HG03280 (cell line): ENCODE measurements around the gene PLCH2.
"Not testable (repeated sequence)": the region's sequence is repeated elsewhere in the genome, so short reads cannot be mapped to it uniquely, and the experiment has no call there.

Experiments used
- ATAC-seq: cut with Tn5 transposase; IDR thresholded peaks from one replicate; pipeline ENCODE4 v1.9.1; 2021; ENCODE audit warnings: mild to moderate bottlenecking, moderate library complexity; ENCODE audit not compliant: unreplicated experiment

PLCH2 gene

GRCh38 chr1:2459102-2459753 is 16.9 kb upstream of the PLCH2 start:
- ATAC-seq: not testable (repeated sequence)

GRCh38 chr1:2459757-2460156 is 16.3 kb upstream of the PLCH2 start:
- ATAC-seq: no peak

GRCh38 chr1:2460203-2460602 is 15.9 kb upstream of the PLCH2 start:
- no peak for ATAC-seq

- no peak for ATAC-seq
These were observed 14.9 kb upstream of the PLCH2 start for GRCh38 chr1:2460996-2461751.

- no peak for ATAC-seq
These were observed 13.3 kb upstream of the PLCH2 start for GRCh38 chr1:2462819-2463218.

DNA sequence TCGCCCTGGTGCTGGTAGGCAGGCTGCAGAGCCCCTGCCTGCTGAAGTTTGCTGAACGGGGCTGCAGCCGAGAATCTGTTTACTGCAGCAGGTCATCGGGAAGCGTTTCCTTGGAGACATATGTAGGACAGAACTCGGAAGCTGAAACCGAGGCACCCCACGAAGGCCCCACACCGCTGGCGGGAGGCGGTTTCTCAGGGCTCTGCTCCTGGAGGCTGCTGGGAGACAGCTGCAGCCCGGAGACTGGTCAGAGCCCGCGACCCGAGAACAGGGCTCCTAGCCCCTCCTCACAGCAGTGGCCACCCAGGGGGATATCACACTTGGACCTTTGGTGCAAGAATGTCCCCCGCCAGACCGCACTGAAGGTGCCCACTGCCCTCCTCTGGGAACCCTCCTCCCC is 12.7 kb upstream of the PLCH2 start:
- no peak for ATAC-seq

DNA sequence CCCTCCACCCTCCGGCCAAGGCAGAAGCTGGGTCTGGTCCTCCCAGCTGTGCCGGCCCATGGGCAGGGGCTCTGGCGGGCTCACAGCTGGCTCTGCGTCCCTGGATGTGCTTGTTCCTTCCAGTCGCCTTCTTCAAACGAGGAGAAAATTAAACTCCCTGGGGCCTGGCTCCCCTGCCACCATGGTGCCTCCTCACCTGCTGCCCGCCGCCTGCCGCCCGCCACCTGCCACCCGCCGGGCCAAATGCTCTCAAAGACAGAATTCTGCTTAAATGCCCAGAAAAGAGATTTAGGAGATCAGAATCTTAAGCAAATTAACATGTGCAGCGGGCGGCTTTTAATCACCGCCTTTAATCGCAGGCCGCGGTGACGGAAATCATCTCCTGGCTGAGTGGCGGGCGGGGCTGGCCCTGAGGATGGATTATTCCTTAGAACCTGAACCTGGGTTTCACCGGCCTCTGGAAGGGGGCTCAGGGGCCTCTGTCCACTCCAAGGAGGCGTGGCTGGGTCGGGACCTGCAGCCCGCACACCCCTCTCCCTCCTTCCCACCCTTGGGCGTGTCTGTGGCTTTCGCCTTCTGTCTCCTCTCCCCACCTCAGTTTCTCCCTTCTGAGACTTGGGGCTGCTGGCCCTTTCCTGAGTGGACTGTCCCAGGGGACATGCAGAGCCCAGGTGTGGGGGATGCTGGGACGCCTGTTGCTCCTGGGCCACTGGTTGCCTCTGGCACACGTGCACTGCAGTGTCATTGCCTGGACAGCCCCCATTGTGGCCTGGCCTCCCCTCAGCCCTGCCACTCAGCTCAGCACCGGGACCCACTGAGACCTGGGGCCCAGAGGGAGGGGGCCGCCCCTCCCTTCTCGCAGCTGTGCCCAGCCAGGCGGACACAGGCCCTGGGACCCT is 10.5 kb upstream of the PLCH2 start:
- no peak for ATAC-seq

DNA sequence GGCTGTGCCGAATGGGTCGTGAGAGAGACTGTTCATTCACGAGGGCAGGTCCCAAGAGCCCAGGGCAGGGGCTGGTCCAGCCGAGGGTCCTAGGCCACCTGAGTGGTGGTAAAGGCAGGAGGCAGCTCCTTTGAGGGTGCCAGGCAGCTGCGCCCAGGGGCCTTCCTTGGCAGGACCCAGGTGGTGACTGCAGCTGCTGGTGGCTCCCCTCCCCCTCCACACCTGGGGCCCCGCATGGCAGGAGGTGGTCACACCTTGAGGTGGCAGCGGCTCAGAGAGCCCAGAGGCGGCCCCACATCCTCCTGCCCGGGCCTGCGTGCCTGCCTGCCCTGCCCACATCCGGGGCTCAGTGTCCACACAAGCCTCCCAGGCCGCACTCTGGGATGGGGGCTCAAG is 9.8 kb upstream of the PLCH2 start:
- no peak for ATAC-seq

DNA sequence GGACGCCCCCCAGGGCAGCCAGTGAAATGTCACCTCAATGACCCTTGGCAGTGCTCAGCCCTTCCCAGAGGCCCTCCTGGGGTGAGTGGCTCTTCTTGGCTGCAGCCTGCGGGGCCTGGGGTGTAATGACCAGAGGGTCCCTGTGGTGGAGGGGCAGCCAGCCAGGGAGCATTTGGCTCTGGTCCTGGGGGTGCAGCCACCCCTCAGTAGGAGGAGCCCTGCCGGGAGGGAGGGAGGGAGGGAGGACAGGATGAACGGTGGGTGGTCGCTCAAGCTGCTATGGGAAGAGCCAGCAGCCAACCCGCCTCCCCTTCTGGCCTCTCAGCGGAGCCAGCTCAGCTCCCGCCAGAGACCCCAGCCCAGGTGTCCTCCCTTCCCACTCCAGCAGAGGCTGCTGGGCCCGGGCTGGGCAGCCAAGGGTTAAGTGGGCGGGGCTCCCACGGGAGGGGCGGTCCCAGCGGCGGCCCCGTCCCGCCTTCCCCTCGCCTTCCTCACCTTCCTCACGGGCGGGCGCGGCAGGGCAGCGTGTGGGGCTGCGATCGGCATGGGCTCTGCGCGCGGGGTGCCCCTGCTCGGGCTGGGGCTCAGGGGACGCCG is 9.0 kb upstream of the PLCH2 start:
- no peak for ATAC-seq

DNA sequence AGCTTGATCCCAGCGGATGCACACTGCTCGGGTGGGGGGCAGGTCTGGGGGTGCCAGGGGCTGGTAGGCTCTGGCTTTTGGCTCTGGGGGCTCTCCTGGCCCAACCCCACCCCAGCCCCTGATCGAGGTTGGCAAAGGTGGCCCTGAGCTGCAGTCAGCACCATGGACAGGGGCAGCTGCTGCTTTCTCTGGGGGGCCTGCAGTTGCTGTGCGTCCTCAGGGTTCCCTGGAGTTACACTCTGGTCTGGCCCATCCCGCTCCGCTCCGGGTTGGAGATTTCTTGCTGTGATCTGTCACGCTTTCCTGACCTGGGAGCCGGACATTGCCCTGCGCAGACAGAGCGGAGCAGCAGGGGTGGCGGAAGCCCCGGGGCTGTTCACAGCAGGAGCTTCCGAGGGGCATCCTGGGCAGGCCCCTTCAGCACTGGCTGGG is 8.0 kb upstream of the PLCH2 start:
- no peak for ATAC-seq

GRCh38 chr1:2468540-2468939 is 7.5 kb upstream of the PLCH2 start:
- ATAC-seq: no peak

DNA sequence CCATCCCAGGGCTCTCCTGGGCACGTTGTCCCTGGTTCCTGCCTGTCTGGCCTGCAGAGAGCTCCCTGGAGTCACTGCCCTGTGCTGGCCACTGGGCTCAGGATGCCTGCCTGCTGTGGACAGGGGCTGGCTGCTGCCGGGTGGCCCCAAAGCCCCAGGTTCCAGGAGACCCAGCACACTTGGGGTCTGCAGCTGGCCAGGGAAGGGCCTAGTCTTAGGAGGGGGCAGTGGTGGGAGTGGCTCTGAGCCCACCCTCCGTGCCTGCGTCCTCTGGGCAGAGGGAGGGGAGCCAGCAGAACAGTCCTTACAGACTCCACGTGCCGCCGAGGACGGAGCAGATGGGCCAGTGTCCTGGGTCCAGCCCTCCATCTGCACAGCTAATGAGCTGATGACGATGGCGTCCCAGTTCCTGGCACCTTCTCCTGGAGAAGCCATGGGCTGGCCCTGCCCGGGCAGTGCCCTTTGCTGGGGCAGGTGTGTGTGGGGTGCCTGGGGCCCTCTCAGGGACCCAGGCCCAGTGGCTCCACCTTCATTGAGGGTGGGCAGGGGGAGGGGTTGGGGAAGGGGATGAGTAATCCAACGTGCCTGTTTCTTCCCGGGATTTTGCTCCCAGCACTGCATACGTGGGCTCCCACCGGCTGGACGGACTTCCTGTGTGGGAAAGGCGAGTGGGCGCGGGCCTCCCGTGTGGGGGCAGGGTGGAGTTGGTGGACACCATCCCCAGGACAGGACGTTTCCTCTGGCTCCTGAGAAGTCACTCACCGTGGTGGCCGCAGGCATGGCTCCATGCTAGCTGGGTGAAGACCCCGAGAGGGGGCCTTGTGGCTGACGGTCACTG is 6.8 kb upstream of the PLCH2 start:
- ATAC-seq: no peak

- no peak for ATAC-seq
These were observed 5.6 kb upstream of the PLCH2 start for GRCh38 chr1:2470290-2471158.

- ATAC-seq: no peak
These were observed 5.0 kb upstream of the PLCH2 start for GRCh38 chr1:2471159-2471471.

DNA sequence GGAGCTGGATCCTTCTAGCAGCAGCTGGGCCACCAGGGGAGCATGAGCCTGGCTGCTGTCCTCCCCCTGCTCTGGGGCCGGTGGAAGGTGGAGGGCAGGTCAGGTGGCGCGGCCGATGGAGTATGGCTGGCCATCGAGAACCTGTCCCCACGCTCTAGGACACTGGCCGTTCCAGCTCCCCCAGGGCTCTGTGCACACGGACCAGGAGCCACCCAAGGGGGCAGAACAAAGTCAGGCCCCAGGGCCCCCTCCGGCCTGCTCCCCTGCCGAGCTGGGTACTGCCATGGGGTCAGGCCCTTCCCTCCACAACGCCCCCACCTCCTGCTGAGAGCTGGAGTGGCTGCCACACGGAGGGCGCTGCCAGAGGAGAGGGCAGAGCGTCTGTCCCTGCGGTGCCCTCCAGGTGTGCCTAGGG is 4.5 kb upstream of the PLCH2 start:
- no peak for ATAC-seq

DNA sequence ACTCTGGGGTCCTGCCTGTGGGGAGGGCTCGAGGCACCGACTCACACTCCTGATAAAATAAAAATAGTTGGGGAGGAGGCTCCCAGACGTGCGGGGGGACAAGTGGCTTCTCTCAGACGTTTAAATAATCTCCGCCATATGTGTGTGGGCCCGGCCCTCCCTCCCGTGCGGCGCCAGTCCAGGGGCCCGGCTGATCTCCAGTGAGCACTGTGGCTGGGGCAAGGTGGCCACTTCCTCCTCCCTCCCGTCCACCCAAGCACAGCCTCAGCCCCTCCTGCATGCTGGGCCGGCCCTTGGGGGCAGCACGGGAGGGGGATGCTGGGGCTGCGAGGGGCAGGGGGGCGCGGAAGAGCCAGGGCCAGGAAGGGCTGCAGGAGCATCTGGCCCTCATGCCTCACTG is 4.0 kb upstream of the PLCH2 start:
- no peak for ATAC-seq

DNA sequence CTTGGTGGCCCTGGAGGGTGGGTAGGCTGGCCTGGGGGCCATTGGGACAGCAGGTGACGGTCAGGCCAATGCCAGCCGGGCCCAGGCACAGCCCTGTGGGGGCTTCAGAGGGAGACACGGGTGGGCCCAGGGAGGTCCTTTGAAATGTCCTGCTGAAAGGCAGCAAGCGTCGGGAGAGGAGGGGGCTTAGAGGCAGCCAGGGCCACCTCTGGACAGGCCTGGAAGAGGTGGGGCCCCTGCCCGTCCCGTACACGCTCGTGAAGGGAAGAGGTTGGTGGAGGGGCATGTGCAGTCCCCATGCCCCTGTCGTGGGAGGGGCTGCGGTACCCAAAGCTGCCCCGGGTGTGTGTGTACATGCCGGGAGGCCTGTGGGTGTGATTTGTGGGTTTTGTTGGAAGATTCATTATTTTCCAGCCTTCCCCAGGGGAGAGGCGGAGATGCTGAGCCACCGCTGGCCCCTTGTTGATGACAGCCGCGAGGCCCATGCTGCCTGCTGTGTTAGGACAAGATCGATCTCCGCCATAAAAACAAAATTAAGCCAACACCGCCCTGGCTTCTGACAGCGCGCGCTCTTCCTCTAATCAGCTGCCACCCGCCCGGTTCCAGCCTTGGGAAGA is 3.4 kb upstream of the PLCH2 start:
- ATAC-seq: no peak

- ATAC-seq: no peak
These were observed 2.9 kb upstream of the PLCH2 start for GRCh38 chr1:2473198-2473597.
